Right ventricle myocardium inferior (tissue), 1 donor: ENCODE data around the gene TBC1D20. TPM values are rescaled to one million over a fixed set of nuclear protein-coding genes. Genes with fewer than 3 reads are reported as not detected.
"Not testable (repeated sequence)": the region's sequence is repeated elsewhere in the genome, so short reads cannot be mapped to it uniquely, and the experiment has no call there.

ENCODE experiments used
- ATAC-seq: fragments of 200-7000 bp; cut with Tn5 transposase; one replicate; pipeline ENCODE4 v1.9.1; 2020; ENCODE audit warnings: mild to moderate bottlenecking, moderate library complexity
- DNase-seq: peaks from one replicate; pipeline ENCODE4 v3.0.0; 2021; ENCODE audit errors: missing footprints
- intact Hi-C: fragments of 100-400 bp; cut with DNase I; formaldehyde crosslinking; loops from one replicate; pipeline ENCODE4 v1.11.0; 2022
- total RNA-seq: library from RNA; stranded (reverse); fragmentation: NEBNext Ultra II Directional; extraction: Animal tissue kit (Norgen Biotek cat#: 25700); gene quantifications from one replicate; pipeline ENCODE4 v1.2.1, GENCODE V29; 2021
- donor health status: DM: no; HTN: yes; CAD: no; lungs with severe emphysema.

The TBC1D20 gene
- total RNA-seq, 1 donor from 2014 or later, result 25.2 TPM

DNA sequence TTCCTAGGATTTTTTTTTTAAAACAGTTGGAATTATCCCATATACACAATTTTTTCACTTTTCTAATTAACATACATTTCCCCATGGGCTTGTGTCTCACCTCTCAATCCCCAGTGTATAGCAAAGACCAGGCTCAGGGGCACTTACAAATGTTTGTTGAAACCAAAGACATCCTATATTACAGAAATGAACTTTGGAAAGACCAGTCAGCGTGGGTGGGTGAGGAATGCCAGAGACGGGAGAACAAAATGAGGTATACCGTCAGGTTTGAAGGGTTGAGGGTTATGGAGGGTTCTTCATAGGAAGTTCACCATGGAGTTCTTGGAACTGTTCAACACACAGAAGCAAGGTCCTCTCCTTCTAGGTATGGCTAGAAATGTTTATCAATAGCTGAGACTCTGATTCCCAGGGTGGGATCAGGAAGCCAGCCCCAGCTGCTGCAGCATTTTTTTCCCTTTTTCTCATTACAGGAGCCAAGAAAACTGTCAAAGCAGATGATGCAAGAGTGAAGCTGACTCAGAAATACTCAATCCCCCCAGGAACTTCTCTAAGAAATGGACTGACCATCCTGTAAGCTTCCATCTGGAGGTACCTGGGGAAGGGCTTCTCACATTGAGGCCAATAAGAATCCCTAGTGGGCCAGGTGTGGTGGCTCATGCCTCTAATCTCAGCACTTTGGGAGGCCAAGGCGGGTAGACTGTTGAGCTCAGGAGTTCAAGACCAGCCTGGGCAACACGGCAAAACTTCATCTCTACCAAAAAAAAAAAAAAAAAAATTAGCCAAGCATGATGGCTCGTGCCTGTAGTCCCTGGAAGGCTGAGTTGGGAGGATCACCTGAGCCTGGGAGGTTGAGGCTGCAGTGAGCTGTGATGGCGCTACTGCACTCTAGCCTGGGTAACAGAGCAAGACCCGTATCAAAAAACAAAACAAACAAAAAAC, 15.9 kb upstream of the TBC1D20 start:
- intact Hi-C loops, result no loop called here
- no peak for DNase-seq
- ATAC-seq, result peak; percentile 55

GRCh38 chr20:476561-477249, 14.4 kb upstream of the TBC1D20 start:
- intact Hi-C loops, ATAC-seq, DNase-seq: not testable (repeated sequence)

GRCh38 chr20:475463-476357, 13.4 kb upstream of the TBC1D20 start:
- intact Hi-C loops, result no loop called here
- DNase-seq, result no peak
- ATAC-seq, result no peak

DNA sequence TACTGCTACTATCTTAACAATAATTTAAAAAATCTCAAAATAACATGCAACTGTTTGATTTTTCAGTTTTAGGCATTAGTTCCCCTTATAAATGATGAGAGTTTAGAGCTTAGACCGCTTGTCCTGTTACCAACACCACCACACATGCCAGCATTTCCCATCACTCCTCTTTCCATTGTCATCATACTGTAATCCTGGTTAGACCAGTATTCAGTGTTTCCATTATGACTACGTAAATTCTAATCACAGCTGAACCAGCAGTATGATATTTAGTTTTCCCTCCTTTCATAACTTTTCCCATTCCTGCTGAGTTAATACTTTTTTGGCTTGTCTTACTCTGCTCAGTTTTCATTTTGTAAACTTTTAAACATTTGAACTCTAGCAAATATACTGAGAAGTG, 12.2 kb upstream of the TBC1D20 start:
- DNase-seq (no peak), ATAC-seq (no peak)
- intact Hi-C loops, result no loop called here

- DNase-seq (no peak), ATAC-seq (no peak)
- intact Hi-C loops, result no loop called here
Observed at GRCh38 chr20:472889-473292, 10.6 kb upstream of the TBC1D20 start.

GRCh38 chr20:472137-472846, 10.0 kb upstream of the TBC1D20 start:
- DNase-seq (no peak), ATAC-seq (no peak)
- intact Hi-C loops, result no loop called here

GRCh38 chr20:469746-470490, 7.6 kb upstream of the TBC1D20 start:
- ATAC-seq (no peak), DNase-seq (no peak)
- intact Hi-C loops, result no loop called here

GRCh38 chr20:467755-468154, 5.4 kb upstream of the TBC1D20 start:
- intact Hi-C loops, result no loop called here
- no peak for DNase-seq
- no peak for ATAC-seq

- ATAC-seq (peak; percentile 51), DNase-seq (peak; percentile 77)
- intact Hi-C loops, result loop anchor here (2.0 to 5.0 kb wide), 2 partner anchors 51 to 109 kb away; no protein-coding TSS in a partner anchor
Observed at GRCh38 chr20:461254-462198, 807 bp downstream of the TBC1D20 start.

GRCh38 chr20:460707-461106, 1.6 kb downstream of the TBC1D20 start:
- DNase-seq (no peak), ATAC-seq (no peak)
- intact Hi-C loops, result loop anchor here (5.0 kb wide), 1 partner anchor 108 kb away; no protein-coding TSS in a partner anchor

- intact Hi-C loops, result loop anchor here (5.0 kb wide), 1 partner anchor 108 kb away; no protein-coding TSS in a partner anchor
- DNase-seq (no peak), ATAC-seq (no peak)
Observed at GRCh38 chr20:460180-460579, 2.2 kb downstream of the TBC1D20 start.

DNA sequence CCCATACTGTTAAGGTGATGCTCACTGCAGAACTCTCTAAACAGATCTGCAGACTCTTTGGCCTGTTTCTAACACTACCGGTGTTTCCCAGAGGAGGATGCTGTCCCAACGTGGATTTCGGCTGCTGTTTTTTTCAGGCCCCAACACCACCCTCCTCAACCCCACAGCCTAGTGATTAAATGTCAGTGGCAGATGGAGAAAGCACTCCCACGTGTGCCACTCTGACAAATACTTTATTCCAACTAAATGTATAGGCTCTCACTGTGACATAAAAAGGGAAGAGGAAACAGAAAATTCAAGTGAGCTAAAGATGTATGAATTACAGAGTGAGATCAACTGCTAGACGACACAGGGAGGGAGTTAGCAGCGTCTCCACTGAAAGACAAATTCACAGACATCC, 3.6 kb downstream of the TBC1D20 start:
- ATAC-seq, result no peak
- DNase-seq, result no peak
- intact Hi-C loops, result no loop called here

DNA sequence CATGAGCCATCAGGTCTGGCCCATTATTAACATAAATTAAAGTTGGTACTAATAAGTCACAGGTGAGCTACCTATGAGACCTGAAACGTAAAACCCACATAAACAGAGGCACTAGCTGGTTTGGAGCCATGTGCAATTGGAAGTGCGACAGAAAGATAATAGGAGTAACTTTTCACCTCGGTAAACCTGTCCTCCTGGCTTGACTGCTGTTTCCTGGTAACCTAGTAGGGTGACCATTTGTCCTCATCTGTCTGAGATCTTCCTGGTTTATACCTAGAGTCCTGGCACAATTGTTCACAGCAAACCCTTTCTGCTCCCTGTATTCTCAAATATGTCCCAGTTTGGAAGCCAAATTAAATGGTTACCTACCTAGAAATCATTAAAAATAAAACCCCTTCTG, 7.4 kb downstream of the TBC1D20 start:
- DNase-seq (no peak), ATAC-seq (no peak)
- intact Hi-C loops, result no loop called here

GRCh38 chr20:452021-452420, 10.3 kb downstream of the TBC1D20 start:
- DNase-seq, intact Hi-C loops, ATAC-seq: not testable (repeated sequence)

DNA sequence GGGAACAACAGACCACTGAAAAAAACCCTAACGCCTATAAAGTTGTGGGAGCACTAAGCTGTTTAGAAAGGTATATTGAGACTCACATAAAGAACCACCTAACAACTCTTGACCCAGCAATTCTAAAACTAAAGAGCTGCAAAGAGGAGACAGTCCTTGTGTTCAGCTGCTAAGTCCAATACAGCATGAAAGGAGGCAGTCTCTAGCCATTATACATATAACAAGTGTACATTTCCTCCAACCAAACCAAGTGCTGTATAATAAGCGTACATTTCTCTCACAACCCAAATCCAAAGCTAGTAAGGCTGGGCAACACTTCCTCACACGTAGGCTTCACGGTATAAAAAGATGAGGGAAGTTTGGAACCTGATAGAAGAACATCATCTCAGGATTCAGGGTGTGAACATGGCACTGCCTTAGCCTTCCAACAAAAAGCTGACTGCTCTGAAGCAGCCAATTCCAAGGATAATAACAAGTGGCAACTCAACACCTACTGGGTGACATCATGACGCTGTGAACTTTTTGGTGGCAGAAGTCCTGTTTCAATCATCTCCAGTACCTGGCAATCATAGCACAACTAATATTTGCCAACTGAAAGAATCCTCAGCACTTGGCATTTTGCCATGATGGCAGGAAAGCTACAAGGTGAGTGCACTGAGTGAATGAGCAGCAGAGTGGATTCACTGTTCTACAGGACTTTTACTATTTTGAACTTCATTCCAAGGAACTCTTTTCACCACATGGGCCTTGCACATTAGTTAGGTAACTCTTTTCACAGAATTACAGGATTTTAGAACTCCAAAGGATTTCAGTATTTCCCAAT, 16.6 kb downstream of the TBC1D20 start:
- intact Hi-C loops, result no loop called here
- DNase-seq (no peak), ATAC-seq (peak; percentile 61)
